Activated T-helper 1 cell treated with Interleukin-2 at 50 U/mL for 16 hours (primary cell): ENCODE results near the gene BICD1.
"Not testable (repeated sequence)": the region's sequence is repeated elsewhere in the genome, so short reads cannot be mapped to it uniquely, and the experiment has no call there.

ENCODE experiments used
- DNase-seq: peaks from one replicate; pipeline ENCODE4 v3.0.0-alpha.2; 2020; ENCODE audit warnings: low read depth

The BICD1 gene

DNA sequence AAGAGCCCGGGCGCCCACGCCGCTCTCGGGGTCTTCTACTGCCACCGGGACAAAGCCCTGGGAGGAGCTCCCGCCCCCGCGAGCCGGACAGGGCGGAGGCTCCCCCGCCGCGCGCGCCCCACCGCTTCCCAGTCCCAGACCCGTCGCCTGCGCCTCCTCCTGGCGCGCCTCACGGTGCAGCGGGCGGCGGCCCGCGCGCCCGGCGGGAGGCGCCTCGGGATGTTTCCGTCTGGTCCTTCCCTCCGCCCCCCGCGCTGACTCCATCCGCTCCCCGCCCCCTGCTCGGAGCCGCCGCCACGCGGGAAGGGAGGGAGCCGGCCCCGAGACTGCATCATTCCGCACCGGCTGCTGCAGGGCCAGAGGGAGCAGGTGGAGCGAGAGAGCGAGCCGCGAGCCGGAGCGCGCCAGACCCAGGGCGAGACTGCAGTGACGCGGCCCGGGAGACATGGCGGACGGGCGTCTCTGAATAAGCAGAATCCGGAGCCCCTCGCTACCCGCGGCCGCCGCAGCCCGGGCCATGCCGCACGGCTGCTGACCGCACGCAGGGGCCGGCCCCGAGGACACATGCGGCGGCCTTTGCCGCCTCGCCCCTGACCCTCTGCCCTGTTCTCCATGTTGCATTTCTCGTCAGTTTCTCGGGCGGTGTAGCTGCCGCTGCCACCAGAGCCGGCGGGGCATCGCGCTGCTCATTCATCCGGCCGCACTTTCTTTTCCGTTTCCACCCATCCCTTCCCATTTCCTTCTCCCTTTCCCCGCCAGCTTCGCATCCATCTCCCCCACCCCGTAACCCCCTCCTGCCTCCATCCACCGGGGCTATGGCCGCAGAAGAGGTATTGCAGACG, at the start of gene BICD1:
Gene BICD1, plus strand, starts transcription at position 331 of the 842 bp plus-strand sequence. Its CDS starts 485 bp downstream, at position 816.
- DNase-seq: peak; percentile 57

GRCh38 chr12:32061033-32061432, 45.6 kb upstream of the BICD1 start:
- no peak for DNase-seq

DNA sequence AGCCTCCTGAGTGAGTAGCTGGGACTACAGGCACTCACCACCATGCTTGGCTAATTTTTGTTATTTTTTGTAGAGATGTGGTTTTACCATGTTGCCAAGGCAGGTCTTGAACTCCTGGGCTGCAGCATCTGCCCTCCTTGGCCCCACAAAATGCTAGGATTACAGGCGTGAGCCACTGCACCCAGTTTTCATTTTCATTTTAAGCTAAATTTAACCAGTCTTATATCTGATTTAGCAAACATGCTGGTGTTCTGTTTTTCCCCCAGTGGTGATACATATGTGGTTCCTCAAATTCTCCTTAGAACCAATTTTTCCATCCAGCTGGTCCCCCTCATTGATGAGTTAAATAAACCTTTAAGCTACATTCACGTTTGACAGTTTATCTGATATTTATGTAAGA, 43.8 kb upstream of the BICD1 start:
- DNase-seq: no peak

- no peak for DNase-seq
These were observed 42.9 kb upstream of the BICD1 start for GRCh38 chr12:32063796-32064195.

DNA sequence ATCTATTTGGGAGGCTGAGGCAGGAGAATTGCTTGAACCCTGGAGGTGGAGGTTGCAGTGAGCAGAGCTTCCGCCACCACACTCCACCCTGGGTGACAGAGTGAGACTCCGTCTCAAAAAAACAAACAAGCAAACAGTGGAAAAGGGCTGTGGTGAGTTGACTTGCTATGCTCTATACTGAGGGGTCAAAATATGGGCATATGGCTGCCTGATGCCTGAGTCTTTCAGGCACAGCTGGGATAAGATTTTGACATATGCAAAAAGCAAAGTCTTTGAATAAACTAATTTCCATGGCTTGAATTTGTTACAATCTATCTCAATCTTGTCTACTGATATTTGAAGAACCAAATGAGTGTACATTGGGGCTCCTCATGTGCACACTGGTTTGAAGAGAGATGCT, 40.4 kb upstream of the BICD1 start:
- DNase-seq: no peak

DNA sequence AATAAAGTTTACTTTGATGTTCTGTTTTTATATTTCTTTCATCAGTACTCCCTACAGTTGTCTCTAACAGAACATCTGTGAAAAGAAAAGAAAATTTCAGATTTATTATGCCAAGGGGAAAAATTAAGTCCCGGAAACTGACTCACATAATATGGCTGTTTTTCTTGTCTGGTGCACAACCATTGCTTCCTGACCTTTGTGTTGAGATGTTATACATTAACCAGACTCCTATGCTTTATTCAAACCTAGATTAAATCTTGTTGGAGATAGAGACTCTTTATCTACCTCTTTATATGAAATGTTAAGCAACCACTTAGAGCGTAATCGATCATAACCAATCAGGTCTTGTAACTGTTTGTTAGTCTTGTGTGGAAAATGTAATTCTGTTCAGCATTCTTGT, 37.6 kb upstream of the BICD1 start:
- no peak for DNase-seq

DNA sequence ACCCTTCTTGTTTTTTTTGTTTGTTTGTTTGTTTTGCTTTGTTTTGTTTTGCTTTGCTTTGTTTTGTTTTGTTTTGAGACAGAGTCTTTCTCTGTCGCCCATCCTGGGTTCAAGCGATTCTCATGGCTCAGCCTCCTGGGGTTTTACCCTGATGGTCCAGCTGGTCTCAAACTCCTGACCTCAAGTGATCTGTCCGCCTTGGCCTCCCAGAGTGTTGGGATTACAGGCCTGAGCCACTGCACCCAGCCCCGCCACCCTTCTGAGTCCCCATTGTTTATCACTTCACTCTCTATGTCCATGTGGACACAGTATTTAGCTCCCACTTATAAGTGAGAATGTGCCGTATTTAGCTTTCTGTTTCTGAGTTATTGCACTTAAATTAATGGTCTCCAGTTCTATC, 36.9 kb upstream of the BICD1 start:
- no peak for DNase-seq

DNA sequence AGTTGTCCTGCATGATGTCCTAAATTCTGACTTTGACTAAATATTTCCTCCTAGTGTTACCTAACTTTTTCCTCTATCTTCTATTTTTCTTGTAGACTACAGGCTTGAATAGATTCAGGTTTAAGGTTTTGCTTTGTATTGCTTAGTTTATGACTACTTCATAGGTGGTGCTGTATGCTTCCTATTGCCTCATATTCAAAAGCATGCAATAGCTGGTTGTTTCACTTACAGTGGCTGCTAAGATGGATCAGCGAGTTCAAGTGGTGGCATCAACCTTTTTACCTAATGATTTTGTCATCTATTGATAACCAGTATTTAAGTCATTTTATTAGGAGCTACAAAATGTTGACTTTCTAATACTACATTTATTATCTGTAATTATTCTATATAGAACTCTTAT, 36.3 kb upstream of the BICD1 start:
- DNase-seq: no peak

DNA sequence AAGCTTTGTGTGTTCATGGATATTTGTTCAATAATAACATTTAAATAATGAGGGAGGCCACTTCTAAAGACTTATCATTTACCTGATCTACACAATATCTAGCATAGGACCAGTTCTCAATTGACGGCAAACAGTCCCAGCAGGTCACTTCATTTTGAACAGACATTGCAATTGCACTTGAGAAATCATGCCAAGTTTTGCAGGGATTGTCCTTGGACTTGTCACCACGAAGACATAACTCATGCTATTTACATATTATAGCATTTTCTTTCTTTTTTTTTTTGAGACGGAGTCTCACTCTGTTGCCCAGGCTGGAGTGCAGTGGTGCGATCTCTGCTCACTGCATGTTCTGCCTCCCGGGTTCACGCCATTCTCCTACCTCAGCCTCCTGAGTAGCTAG, 34.5 kb upstream of the BICD1 start:
- DNase-seq: no peak

DNA sequence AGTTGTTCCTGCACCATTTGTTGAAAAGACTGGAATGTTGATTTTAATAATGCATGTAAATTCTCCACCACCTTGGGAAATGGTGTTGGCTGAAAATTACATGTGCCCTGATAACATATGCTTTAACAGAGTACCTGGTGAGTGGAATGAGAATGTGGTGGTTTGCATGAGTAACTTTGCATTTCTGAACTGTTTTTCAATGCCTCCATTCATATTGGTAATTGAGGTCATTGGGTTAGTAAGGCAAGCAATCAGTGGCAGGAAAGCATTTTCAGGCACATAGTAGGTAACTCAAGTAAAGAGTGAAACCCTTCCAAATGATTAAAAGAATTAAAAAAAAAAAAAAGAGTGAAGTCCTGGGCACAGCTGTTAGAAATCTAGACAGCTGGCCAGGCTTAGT, 32.2 kb upstream of the BICD1 start:
- DNase-seq: no peak

GRCh38 chr12:32076941-32077340, 29.7 kb upstream of the BICD1 start:
- no peak for DNase-seq

- DNase-seq: no peak
These were observed 26.2 kb upstream of the BICD1 start for GRCh38 chr12:32080435-32080834.

GRCh38 chr12:32083489-32083888, 23.2 kb upstream of the BICD1 start:
- no peak for DNase-seq

- no peak for DNase-seq
These were observed 22.5 kb upstream of the BICD1 start for GRCh38 chr12:32084017-32084688.

DNA sequence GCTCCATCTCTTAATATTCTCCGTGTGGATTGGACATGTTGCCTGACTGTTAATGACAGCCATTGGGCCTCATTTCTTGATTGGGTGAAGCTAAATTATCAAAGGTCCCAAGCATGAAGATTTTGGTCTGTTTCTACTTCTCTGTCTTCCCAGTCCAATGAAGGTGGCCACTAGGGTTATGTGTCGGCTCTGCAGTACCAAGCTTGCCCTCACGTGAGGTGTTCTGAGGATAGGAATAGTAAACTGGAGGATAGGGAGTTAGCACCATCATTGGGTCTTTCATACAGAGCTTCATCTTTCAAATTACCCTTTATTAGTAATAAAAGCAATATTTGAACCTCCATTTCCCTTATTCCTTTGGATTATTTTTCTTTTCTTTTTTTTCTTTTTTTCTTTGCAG, 21.9 kb upstream of the BICD1 start:
- no peak for DNase-seq

- DNase-seq: no peak
These were observed 19.3 kb upstream of the BICD1 start for GRCh38 chr12:32087306-32087705.

DNA sequence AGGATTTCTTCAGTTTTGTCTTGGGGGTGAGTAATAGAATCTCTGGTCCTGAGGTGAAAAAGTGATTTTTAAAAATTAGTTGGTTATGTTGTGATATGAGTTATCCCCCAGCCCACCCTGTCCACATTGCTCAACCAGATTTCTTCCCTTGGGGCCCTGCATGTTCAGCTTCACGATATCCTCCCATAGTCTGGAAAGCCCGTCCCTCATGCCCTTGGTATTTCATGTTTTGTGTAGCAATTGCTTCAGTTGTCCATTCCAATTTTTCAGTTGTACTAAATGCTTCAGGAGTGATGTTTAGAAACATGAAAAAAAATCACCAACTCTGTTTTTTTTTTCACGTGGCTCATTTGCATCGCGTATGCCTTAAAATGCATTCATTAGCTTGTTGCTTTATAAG, 17.5 kb upstream of the BICD1 start:
- DNase-seq: no peak

GRCh38 chr12:32089586-32089985, 17.1 kb upstream of the BICD1 start:
- no peak for DNase-seq

GRCh38 chr12:32091696-32092095, 15.0 kb upstream of the BICD1 start:
- DNase-seq: no peak

DNA sequence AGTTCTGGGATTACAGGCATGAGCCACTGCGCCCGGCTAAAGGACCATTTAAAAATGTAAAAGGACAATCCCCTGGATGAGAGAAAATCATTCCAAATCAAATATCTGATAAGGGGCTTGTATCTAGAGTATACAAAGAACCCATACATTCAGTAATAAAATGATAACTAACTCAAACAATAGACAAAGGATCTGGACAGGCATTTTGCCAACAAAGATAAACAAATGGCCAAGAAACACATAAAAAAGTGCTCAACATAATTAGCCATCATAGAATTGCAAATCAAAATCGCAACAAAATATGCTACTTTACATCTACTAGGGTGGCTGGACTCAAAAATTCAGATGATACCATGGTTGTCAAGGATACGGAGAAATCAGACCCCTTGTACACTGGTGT, 8.5 kb upstream of the BICD1 start:
- no peak for DNase-seq

DNA sequence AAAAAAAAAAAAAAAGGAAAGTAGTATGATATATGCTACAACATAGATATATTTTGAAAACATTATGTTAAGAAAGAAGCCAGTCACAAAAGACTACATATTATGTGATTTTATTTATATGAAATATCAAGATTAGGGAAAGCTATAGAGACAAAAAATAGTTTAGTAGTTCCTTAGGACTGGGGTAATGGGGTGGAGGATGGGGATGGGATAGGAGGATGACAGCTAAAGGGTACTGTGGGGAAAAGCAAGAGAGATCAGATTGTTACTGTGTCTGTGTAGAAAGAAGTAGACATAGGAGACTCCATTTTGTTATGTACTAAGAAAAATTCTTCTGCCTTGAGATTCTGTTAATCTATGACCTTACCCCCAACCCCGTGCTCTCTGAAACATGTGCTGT, 7.4 kb upstream of the BICD1 start:
- not testable (repeated sequence) for DNase-seq

DNA sequence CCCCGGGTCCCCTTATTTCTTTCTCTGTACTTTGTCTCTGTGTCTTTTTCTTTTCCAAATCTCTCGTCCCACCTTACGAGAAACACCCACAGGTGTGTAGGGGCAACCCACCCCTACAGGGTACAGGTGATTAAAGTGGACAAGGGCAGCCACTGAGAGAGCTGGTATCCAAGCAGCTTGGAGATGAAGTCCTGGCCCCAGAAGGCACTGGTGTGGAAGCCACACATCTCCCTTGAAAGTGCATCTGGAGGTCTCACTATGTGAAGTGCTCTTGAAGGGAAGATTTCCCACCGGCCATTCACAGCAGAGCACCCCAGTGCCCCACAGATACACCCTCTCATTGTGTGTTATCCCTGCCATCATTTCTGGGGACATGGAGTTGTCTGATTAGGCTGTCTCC, 6.3 kb upstream of the BICD1 start:
- DNase-seq: no peak

- DNase-seq: no peak
These were observed 5.8 kb upstream of the BICD1 start for GRCh38 chr12:32100888-32101287.

DNA sequence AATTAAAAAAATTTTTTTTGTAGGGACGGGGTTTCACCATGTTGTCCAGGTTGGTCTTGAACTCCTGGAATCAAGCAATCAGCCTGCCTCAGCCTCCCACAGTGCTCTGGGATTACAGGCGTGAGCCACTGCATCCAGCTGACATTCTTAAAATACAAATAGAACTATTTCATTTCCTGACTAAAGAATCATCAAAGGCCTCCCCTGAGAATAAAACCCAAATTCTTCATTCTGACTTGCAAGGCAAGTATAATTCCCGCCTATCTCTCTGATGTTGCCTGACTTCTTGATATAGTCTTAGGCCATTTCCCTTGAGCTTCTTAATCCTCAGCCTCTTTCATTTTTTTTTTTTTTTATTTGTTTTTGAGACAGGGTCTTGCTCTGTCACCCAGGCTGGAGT, 4.4 kb upstream of the BICD1 start:
- no peak for DNase-seq
